GM19043 (cell line): ENCODE results near the gene PRKCD.

Experiments
- ATAC-seq: cut with Tn5 transposase; IDR thresholded peaks from one replicate; pipeline ENCODE4 v1.9.1; 2021; ENCODE audit warnings: low read depth; ENCODE audit not compliant: unreplicated experiment

Gene PRKCD

DNA sequence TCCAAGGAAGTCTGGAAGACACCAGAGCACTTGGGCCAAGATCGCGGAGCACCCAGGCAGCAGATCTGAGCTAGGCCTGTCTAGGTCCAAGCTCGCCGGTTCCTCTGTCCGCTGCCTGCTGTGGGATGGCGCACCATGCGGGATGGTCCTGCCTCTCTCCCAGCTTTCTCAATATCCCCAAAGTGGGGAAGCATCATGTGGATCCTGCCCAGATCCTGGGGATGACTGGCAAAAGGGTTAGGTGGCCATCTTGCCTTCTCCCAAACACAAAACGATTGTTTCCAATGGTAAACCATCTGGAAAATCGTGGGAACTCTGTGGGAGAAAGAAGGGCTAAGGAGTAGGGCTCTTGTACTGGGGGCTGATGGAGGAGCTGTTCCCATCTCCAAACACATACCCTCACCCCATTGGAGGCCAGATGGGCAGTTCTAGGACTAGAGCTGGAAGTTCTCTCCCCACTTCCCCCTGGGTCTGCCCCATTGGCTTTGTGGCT, 8.9 kb downstream of the PRKCD start:
- no peak for ATAC-seq

DNA sequence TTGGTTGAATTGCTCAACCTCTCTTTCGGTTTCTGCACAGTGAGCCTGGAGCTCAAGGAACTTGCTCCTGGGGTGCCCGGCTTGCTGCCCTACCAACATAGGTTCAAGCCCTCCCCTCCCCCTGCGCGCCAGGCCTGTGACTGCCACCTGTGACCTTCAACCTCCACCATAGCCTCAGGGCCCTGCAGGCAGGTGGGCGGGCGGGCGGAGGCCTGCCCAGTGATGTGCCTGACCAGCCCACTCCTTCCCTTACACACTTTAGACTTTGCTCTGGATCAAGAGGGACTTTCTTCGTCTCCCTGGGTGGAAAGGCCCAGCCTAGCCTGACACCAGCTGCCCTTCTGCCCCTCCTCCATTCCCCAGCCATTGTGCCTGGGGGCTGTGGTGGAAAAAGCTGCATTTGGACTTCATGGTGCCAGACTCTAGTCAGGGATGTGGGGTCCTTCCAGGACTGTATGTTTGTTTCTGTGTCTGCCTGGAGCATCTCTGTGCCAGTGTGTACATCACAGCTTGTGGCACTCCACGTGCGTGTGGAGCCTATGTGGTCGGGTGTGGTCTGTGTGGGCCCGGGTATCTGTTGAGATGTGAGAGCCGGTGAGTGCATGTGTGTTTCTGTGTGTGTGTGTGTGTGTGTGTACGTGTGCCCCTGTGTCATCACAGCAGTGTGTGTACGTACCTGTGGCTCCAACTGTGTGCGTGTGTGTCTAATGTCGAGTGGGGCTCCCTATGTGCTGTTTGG, 9.5 kb downstream of the PRKCD start:
- peak; percentile 38 for ATAC-seq

DNA sequence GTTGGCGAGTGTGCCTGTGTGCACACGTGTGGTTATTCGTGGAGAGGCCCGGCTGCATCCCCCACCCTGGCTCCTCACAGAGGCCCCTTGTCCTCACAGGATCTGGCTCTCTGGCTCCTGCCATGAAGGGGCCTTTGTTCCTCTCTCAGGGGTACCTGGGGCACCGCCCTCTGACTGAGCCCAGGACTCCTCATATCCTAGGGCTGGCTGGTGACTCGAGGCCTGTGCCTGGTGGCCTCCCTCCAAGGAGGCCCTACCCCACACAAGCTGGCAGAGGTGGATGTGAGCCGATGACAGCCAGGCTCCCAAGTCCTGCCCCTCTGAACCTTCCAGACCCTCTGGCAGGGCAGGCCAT, 10.0 kb downstream of the PRKCD start:
- ATAC-seq = no peak

DNA sequence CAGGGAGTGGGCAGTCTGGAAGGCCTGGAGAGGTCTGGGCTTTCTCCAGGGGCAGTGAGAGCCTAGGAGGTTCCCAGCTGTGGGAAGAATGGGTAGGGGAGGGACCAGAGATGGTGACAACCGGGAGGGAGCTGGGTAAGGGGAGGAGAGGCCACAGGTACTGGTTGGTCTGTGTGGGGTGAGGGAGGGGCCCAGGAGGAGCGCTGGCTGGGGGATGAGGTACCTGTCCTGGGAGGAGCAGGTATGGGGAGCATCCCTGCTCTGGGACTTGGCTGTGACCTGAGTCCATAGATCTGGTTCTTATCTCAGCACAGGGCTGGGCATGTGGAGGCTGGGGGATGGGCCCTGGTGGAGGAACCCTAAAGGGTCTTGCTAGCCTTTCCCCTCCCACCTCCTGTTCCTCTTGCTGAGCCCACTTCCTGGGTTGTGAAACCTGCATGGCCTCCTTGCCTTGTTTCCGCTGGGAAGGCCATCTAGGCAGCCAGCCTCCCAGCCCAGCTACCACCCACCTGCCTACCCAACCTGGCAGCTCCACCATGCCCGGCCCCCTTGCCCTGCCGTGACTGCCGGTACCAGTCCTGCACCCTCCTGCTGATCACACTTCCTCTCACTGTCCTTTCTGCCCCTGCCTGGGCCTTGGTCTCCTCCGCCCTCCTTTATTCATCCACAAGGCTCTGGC, 11.0 kb downstream of the PRKCD start:
- ATAC-seq = no peak

DNA sequence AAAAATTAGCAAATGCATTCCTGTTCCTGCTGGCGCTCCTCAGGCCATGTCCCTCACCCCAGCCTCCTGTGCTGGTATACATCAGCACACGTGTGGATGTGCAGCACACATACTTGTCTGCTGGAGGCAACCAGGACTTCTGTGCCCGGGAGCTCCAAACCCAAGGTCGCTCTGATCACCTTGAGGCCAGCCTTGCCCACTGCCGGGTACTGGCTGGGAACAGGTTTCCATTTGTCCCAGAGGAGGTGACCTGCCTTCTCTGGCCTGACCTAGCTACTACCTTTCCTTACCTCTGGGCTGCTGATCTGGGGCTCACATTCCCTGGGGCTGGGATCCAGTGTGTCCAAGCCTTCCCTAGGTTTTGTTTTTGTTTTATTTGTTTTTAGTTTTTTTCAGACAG, 12.1 kb downstream of the PRKCD start:
- no peak for ATAC-seq

DNA sequence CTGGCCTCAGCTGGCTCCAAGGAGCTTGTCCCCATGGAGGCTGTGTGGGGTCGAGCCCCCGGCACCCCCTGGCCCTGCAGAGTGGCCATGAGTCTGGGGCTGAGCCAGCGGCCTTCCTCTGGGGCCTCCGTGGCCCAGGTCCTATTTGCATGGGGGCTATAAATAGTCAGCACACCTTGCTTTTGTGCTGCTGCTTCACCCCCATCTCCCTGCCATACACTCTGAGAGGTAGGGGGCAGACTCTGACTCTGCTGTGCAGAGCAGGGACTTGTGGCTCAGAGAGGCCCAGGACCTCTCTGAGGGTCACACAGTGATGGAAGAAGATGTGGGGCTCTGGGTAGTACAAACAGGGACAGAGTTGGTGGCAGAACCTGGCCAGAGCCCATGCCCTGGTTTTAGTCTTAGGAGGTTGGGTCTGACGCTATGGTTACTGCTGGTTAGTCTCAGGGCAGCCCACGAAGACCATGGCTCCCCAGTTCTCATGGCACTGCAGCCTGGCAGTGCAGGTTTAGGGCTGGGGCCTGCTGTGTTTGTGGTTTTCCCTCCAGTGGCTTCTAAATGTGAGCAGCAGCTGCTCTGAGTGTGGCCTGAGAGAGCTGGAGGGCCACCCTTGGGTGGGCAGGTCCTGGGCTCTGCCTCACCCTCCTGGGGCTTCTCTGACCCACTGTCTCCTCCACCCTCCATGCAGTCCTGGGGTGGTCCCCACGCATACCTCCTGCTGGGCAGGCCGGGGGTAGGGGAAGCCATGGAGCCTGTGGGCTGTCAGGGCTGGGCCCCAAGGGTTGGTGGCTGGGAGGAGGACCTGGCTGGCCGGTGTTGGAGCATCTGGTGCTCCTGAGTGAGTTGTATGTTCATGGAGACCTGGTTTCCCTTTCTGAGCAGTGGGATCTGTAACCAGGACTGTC, 13.6 kb downstream of the PRKCD start:
- ATAC-seq = peak; percentile 54

DNA sequence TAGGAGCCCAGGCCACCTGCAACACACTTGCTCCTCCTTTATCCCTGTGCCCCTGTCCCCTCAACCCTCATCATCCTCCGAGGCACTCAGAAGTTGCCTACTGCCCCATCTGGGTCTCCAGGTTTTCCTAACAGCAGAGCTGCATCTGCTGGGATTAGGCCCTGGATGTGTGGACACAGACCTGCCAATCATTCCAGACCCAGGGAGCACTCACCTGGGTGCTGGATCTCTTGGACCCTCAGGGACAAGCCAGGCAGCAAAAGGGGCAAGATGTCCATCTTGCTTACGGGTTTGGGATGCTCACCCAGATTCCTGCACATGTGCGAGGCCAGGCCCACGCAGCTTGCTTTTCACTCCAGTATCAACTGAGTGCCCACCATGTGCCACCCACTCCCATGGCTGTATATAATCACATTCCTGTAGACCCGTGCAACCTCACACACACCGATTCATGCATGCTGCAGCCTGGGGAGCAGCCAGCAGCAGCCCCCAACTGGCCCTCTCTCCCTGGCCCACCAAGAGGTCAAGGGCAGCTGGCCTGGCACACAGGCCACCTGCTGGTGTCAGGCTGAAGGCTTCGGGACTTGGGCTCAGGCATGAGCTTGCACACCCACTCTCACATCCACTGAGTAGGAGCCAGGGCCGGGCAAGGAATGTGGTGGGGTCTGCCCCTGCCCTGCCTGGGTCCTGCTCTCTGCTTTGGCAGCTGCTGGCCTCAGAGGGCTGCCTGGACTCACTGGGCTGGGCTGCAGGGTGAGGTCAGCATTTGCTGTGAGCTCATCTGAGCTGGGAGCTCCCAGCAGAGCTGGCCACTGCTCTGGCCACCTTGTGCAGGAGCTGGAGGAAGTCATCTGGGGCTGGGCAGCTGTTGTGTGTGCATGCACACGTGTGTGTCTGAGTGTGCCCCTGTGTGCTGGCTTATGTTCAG, 14.9 kb downstream of the PRKCD start:
- no peak for ATAC-seq

DNA sequence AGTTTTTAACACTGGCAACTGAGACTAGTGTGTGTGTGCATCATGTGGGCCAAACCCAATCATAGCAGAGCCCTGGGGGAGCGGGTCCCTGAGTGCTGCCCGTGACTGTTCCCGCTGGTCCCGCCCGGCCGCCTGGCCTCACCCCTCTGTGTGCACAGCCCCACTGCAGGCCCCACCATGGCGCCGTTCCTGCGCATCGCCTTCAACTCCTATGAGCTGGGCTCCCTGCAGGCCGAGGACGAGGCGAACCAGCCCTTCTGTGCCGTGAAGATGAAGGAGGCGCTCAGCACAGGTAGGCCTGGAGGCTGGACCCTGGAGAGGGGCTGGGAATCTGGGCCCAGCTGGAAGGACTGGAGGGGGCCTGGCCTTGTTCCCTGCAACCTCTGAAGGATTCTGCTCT, 17.2 kb downstream of the PRKCD start:
- ATAC-seq = no peak

DNA sequence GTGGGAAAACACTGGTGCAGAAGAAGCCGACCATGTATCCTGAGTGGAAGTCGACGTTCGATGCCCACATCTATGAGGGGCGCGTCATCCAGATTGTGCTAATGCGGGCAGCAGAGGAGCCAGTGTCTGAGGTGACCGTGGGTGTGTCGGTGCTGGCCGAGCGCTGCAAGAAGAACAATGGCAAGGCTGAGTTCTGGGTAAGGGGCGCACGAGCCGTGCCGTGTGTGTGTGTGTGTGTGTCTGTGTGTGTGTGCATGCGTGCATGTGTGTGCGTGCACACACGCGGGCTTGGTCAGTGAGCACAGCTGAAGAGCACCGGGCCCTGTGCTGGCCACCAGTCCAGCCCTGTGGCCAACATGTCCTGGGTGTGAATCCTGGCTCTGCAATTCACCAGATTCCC, 18.6 kb downstream of the PRKCD start:
- ATAC-seq = no peak

DNA sequence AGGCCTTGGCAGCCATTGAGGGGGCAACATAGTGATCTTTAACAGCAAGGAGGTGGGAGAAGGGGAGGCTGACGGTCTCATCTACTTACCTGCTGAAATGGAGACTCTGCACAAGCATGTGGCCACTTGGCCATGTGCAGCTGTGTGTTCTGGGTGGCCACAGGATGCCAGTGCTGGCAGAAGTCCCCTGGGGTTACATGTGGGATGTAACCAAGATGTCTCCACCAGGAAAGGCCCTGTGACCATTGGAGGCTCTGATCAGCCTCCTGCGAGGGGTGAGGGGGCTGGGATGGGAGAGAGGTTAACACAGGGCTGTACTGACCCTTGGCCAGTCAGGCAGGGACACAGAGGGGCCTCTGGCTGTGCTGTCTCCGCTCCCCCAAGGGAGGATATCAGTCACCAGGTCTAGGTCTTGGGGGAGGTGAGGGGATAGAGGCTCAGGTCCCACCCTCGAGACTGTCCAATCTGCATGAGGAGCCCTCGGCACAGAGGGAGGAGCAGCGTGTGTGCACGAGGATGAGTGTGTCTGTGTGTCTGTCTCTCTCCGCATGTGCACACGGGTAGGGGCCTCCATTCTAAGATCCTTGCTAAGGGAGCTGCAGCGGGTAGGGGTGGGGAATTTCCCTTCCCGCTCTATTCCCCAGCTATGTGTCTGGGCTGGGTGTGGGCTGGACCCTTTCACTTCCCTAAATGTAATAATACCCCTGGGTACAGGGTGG, 19.5 kb downstream of the PRKCD start:
- ATAC-seq = peak; percentile 91

DNA sequence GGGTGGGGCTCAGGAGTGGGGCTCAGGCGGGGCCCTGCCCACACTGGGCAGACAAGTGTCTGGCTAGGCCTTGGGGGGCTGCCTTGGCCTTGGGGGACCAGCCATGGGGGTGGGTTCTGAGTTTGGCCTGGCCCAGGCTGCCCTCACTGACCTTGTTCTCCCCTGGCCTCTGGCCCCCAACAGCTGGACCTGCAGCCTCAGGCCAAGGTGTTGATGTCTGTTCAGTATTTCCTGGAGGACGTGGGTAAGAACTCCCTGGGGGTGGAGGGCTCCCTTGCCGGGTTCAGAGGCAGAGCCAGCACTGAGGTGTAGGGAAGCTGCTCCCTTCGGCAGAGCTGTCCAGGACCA, 20.0 kb downstream of the PRKCD start:
- peak; percentile 18 for ATAC-seq

DNA sequence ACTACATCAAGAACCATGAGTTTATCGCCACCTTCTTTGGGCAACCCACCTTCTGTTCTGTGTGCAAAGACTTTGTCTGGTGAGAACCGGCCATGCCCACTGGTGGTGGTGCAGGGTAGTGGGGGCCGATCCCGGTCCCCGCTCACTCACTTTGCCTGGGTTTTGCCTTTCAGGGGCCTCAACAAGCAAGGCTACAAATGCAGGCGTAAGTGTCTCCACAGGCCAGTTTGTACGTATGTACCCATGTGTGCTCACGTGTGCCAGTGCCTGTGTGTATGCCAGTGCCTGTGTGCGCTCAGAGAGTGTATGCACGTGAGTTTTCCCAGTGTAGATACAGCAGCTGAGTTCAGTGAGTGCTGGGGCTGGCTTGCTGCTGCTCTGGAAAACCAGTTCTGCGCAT, 20.5 kb downstream of the PRKCD start:
- ATAC-seq = no peak

DNA sequence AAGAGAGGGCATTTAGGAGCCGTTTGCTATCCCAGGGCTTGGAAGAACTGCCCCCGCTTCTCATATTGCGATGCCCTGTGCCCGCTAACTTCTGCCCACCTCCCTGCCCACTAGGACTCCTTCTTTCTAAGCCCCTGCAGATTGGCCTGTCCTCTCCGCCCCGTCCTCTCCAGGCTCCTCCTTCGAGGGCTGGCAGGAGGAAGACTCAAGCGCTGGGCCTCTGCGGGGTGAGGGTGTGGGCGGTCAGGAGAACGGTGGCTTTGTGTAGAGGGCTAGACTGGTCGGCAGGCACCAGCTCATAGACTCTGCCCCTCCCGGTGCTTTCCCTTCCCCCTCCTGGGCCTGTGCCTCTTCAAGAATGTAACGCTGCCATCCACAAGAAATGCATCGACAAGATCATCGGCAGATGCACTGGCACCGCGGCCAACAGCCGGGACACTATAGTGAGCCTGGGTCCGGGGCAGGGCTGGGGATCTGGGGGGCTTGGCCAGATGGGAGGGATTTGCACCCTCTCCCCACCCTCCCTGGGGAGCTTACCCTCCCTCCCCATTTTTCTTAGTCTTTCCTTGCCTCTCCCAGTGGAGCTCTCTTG, 21.9 kb downstream of the PRKCD start:
- ATAC-seq = no peak

DNA sequence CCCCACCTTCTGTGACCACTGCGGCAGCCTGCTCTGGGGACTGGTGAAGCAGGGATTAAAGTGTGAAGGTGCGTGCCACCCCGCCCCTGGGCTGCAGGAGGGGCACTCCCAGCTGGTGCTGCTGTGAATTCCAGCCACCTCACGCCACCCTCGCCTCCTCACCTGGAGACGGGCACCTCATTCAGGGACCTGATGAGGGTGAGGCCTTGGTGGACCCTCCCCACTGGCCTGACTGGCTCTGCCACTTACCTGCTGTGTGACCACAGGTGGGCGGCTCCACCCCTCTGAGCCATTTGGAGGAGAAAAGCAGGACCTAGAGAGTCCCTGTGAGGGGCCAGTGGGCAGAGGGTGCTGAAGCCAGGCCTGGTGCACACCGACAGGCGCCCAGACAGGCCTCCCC, 22.5 kb downstream of the PRKCD start:
- no peak for ATAC-seq

DNA sequence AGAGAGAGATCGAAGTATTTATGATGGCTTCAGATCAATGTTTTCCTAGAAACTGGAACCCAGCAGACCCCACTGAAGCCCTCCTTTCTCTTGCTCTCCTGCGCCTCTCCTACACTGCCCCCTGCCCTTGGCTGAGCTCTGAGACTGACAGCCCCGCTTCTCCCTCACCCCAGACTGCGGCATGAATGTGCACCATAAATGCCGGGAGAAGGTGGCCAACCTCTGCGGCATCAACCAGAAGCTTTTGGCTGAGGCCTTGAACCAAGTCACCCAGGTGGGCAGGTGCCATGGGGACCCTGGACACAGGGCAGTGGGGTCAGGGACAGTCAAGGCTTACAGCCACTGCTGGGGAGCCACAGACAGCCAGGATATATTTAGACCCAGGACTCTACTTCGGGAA, 23.7 kb downstream of the PRKCD start:
- ATAC-seq = no peak

DNA sequence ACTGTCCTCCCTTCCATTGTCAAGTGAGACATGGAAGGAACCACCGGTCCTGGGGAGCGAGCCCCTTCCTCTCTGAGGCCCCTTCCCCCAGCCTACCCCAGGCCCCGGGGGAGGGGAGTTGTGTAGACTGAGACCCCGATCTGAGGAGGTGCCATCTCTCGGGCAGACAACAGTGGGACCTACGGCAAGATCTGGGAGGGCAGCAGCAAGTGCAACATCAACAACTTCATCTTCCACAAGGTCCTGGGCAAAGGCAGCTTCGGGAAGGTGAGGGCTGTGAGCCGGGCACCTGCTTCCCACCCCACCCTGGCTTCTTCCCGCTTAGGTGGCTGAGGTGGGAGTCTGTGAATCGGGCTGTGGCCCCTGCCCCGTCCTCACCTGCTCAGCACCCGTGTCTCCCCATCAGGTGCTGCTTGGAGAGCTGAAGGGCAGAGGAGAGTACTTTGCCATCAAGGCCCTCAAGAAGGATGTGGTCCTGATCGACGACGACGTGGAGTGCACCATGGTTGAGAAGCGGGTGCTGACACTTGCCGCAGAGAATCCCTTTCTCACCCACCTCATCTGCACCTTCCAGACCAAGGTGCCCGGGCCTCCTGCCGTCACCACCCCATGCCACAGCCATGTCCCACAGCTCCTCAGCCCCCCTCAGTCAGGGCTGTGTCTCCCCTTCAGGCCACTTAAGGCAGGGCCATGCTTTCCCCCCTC, 24.9 kb downstream of the PRKCD start:
- no peak for ATAC-seq

DNA sequence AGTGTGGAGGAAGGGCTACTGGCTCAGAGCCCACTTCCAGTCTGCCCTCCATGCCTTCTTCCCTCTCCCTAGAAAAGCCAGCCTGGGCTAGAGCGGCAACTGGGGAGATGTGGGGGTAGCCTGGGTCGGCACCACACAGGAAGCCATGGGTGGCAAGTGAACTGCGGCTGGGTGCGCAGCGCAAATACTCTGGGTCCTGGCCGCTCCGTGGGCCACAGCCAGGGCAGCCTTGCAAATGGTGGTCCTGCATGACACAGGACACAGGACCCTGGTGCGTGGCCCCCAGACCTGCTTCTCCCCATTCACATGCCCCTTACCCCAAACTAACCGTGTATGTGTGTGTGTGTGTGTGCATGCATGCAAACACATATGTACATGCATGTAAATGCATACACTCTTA, 25.7 kb downstream of the PRKCD start:
- ATAC-seq = no peak

DNA sequence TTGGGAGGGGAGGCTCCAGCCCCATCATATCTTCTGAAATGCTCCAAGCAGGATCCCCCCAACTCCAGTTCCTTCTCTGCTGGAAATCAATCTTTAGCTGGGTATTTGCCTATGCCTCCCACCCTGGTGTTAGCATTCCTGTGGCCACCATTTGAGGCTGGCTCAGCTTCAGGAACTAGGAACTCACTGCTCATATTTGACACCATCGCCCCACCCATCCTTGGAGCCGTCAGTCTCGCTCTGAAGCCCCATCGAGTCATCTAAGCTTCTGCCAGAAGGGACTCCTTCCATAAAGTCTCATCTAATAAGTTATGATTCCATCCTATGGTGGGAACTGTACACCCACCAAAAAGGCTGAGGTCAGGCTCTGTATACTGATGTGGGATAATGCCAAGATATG, 26.4 kb downstream of the PRKCD start:
- no peak for ATAC-seq
